HEK293 (cell line): ENCODE data around the gene RANBP1.

Experiments used
- CTCF ChIA-PET: fragments of 350-600 bp; formaldehyde crosslinking; extraction: SDS; loops from one replicate; lab custom pipeline; 2021; ENCODE audit warnings: antibody characterized with exemption; lab: Yijun Ruan, JAX
- POLR2A ChIA-PET: fragments of 300-600 bp; formaldehyde crosslinking; extraction: SDS; loops from one replicate; lab custom pipeline; 2020; ENCODE audit warnings: antibody characterized with exemption, inconsistent platforms; lab: Yijun Ruan, JAX
- H3K27ac ChIP-seq: fragments of 200-500 bp; sonication (Bioruptor generic); 2 replicates; pipeline ENCODE4 v1.5.1; 2014; ENCODE audit warnings: low read depth, low read length, control low read depth, inconsistent platforms; ENCODE audit errors: extremely low read depth
- H3K36me3 ChIP-seq, 2 experiments: fragments of 200-500 bp in 1 of 2; sonication (Bioruptor generic) in 1 of 2; 1 replicate in 1 of 2; 2 replicates in 1 of 2; pipeline ENCODE4 v1.5.1; 2014 to 2017; ENCODE audit warnings: inconsistent platforms in 2 of 2, low read length in 2 of 2; ENCODE audit not compliant: control insufficient read depth in 2 of 2, insufficient read depth in 1 of 2
- H3K4me1 ChIP-seq: fragments of 200-500 bp; sonication (Bioruptor generic); 2 replicates; pipeline ENCODE4 v1.5.1; 2014; ENCODE audit warnings: mild to moderate bottlenecking, low read length, inconsistent platforms; ENCODE audit not compliant: control insufficient read depth, insufficient read depth
- H3K4me3 ChIP-seq: 2 replicates; pipeline ENCODE4 v1.5.1; 2011; ENCODE audit warnings: low read depth, mild to moderate bottlenecking, control low read depth, low read length, moderate library complexity
- H3K9me3 ChIP-seq: fragments of 200-500 bp; sonication (Bioruptor generic); 2 replicates; pipeline ENCODE4 v1.5.1; 2014; ENCODE audit warnings: low read depth, low read length, inconsistent platforms; ENCODE audit not compliant: control insufficient read depth, insufficient read depth
- BCL11B ChIP-seq: fragments of 450-650 bp; formaldehyde crosslinking; IDR thresholded peaks from 2 replicates; pipeline ENCODE4 v1.5.1; 2016; ENCODE audit warnings: low read depth, missing biosample characterization, missing genetic modification characterization
- EGR2 ChIP-seq: fragments of 450-650 bp; formaldehyde crosslinking; IDR thresholded peaks from 2 replicates; pipeline ENCODE4 v1.5.1; 2016; ENCODE audit warnings: low read depth, missing biosample characterization, missing genetic modification characterization
- GLI4 ChIP-seq: fragments of 450-650 bp; formaldehyde crosslinking; IDR thresholded peaks from 2 replicates; pipeline ENCODE4 v1.5.1; 2016; ENCODE audit warnings: missing biosample characterization, missing genetic modification characterization
- IKZF3 ChIP-seq: fragments of 450-650 bp; IDR thresholded peaks from 2 replicates; pipeline ENCODE4 v1.5.0; 2018; ENCODE audit warnings: missing biosample characterization, mild to moderate bottlenecking, missing genetic modification characterization, moderate library complexity
- KLF16 ChIP-seq: fragments of 450-650 bp; formaldehyde crosslinking; IDR thresholded peaks from 2 replicates; pipeline ENCODE4 v1.5.1; 2017; ENCODE audit warnings: missing biosample characterization, missing genetic modification characterization
- KLF8 ChIP-seq: fragments of 450-650 bp; formaldehyde crosslinking; IDR thresholded peaks from 2 replicates; pipeline ENCODE4 v1.5.1; 2016; ENCODE audit warnings: missing biosample characterization, missing genetic modification characterization
- PATZ1 ChIP-seq: fragments of 450-650 bp; formaldehyde crosslinking; IDR thresholded peaks from 2 replicates; pipeline ENCODE4 v1.5.1; 2016; ENCODE audit warnings: missing biosample characterization, missing genetic modification characterization
- PRDM10 ChIP-seq: fragments of 450-650 bp; formaldehyde crosslinking; IDR thresholded peaks from 2 replicates; pipeline ENCODE4 v1.5.1; 2016; ENCODE audit warnings: missing biosample characterization, missing genetic modification characterization
- PRDM6 ChIP-seq: fragments of 450-650 bp; formaldehyde crosslinking; IDR thresholded peaks from 2 replicates; pipeline ENCODE4 v1.5.1; 2017; ENCODE audit warnings: missing biosample characterization, missing genetic modification characterization
- REPIN1 ChIP-seq: fragments of 450-650 bp; formaldehyde crosslinking; IDR thresholded peaks from 2 replicates; pipeline ENCODE4 v1.5.1; 2017; ENCODE audit warnings: missing biosample characterization, missing genetic modification characterization, low read depth
- SALL2 ChIP-seq: fragments of 450-650 bp; formaldehyde crosslinking; IDR thresholded peaks from 2 replicates; pipeline ENCODE4 v1.5.0; 2017; ENCODE audit warnings: missing biosample characterization, mild to moderate bottlenecking, missing genetic modification characterization, borderline replicate concordance
- WT1 ChIP-seq: fragments of 450-650 bp; formaldehyde crosslinking; IDR thresholded peaks from 2 replicates; pipeline ENCODE4 v1.5.1; 2016; ENCODE audit warnings: missing biosample characterization, missing genetic modification characterization
- ZBTB20 ChIP-seq: fragments of 450-650 bp; formaldehyde crosslinking; IDR thresholded peaks from 2 replicates; pipeline ENCODE4 v1.5.1; 2016; ENCODE audit warnings: missing biosample characterization, missing genetic modification characterization
- ZFHX2 ChIP-seq: fragments of 450-650 bp; formaldehyde crosslinking; conservative IDR thresholded peaks from 2 replicates; pipeline ENCODE4 v1.5.1; 2016; ENCODE audit warnings: missing biosample characterization, missing genetic modification characterization
- ZNF148 ChIP-seq: fragments of 450-650 bp; formaldehyde crosslinking; IDR thresholded peaks from 2 replicates; pipeline ENCODE4 v1.5.0; 2017; ENCODE audit warnings: missing biosample characterization, missing genetic modification characterization, borderline replicate concordance
- ZNF211 ChIP-seq: fragments of 450-650 bp; formaldehyde crosslinking; IDR thresholded peaks from 2 replicates; pipeline ENCODE4 v1.5.1; 2016; ENCODE audit warnings: low read depth, missing biosample characterization, missing genetic modification characterization
- ZNF223 ChIP-seq: fragments of 450-650 bp; formaldehyde crosslinking; IDR thresholded peaks from 2 replicates; pipeline ENCODE4 v1.5.1; 2016; ENCODE audit warnings: missing biosample characterization, missing genetic modification characterization
- ZNF239 ChIP-seq: fragments of 450-650 bp; formaldehyde crosslinking; IDR thresholded peaks from 2 replicates; pipeline ENCODE4 v1.5.1; 2016; ENCODE audit warnings: missing biosample characterization, missing genetic modification characterization
- ZNF24 ChIP-seq: fragments of 450-650 bp; formaldehyde crosslinking; IDR thresholded peaks from 2 replicates; pipeline ENCODE4 v1.5.1; 2016; ENCODE audit warnings: missing biosample characterization, missing genetic modification characterization
- ZNF341 ChIP-seq: fragments of 450-650 bp; formaldehyde crosslinking; IDR thresholded peaks from 2 replicates; pipeline ENCODE4; 2016; ENCODE audit warnings: low read depth, missing biosample characterization, missing genetic modification characterization
- ZNF530 ChIP-seq: fragments of 450-650 bp; formaldehyde crosslinking; IDR thresholded peaks from 2 replicates; pipeline ENCODE4 v1.5.1; 2016; ENCODE audit warnings: low read depth, missing biosample characterization, missing genetic modification characterization
- ZNF549 ChIP-seq: fragments of 450-650 bp; IDR thresholded peaks from 2 replicates; pipeline ENCODE4 v1.5.1; 2018; ENCODE audit warnings: missing biosample characterization, missing genetic modification characterization, mild to moderate bottlenecking, inconsistent platforms, moderate library complexity
- ZNF626 ChIP-seq: fragments of 450-650 bp; sonication (Bioruptor Pico); formaldehyde crosslinking; IDR thresholded peaks from 2 replicates; pipeline ENCODE4 v1.5.1; 2018; ENCODE audit warnings: missing biosample characterization, missing genetic modification characterization, inconsistent platforms
- ZNF670 ChIP-seq: fragments of 450-650 bp; formaldehyde crosslinking; IDR thresholded peaks from 2 replicates; pipeline ENCODE4 v1.5.1; 2016; ENCODE audit warnings: missing biosample characterization, missing genetic modification characterization, low read depth
- ZXDB ChIP-seq: fragments of 450-650 bp; formaldehyde crosslinking; IDR thresholded peaks from 2 replicates; pipeline ENCODE4 v1.5.1; 2016; ENCODE audit warnings: missing biosample characterization, missing genetic modification characterization

Gene RANBP1

GRCh38 chr22:20130731-20131596 is 15.1 kb downstream of the RANBP1 start:
- peaks cover 0 to 36% of the 10 kb centered on the region in 2 experiments; a peak in 1 of 3 replicates for H3K36me3 ChIP-seq
- peak overlapping the region; percentile 69 for H3K4me3 ChIP-seq
- peaks cover 5% of the 10 kb centered on the region; the same call in 1 of the 2 replicates for H3K4me1 ChIP-seq
- ChIA-PET POLR2A (interaction anchor here (1.0 to 4.9 kb wide), 2 partner anchors 12 to 18 kb away, joined by 3 to 62 read pairs; partner anchors contain the start of genes RANBP1 and TRMT2A), CTCF (interaction anchor here (0.9 kb wide), 1 partner anchor 183 kb away, joined by 4 read pairs; no protein-coding TSS in a partner anchor)
- H3K27ac ChIP-seq: peak overlapping the region; percentile 82
- no peaks in the 10 kb centered on the region for H3K9me3 ChIP-seq
- TF ChIP-seq ZNF626 (tag by site-specific recombination) (no peak), PRDM10 (tag by site-specific recombination) (peak; percentile 47), GLI4 (tag by site-specific recombination) (no peak), KLF16 (tag by site-specific recombination) (no peak), ZNF239 (tag by site-specific recombination) (no peak), ZNF211 (no peak), ZXDB (tag by site-specific recombination) (0 out of 2 replicates have a peak, but pooled peaks have one; percentile 27), ZNF670 (no peak), REPIN1 (tag by site-specific recombination) (no peak), EGR2 (0 out of 2 replicates have a peak, but pooled peaks have one; percentile 20), KLF8 (peak; percentile 72; the same call in 1 of the 2 replicates), IKZF3 (no peak), ZNF223 (tag by site-specific recombination) (no peak), ZNF341 (tag by site-specific recombination) (no peak), ZNF549 (tag by site-specific recombination) (no peak), ZNF530 (no peak), BCL11B (tag by site-specific recombination) (peak; percentile 30; the same call in 1 of the 2 replicates), ZBTB20 (tag by site-specific recombination) (peak; percentile 24; the same call in 1 of the 2 replicates), PATZ1 (peak; percentile 84; the same call in 1 of the 2 replicates), ZNF148 (tag by site-specific recombination) (no peak), WT1 (tag by site-specific recombination) (no peak), ZFHX2 (tag by site-specific recombination) (peak; percentile 44; the same call in 1 of the 2 replicates), ZNF24 (tag by site-specific recombination) (no peak), PRDM6 (tag by site-specific recombination) (no peak), SALL2 (tag by site-specific recombination) (no peak)
